ENCODE data around the gene SMCO2. TPM values are rescaled to one million over a fixed set of nuclear protein-coding genes. Genes with fewer than 3 reads are reported as not detected.

Gene SMCO2
- total RNA-seq, 1 donor from 2014 or later, result not detected

DNA sequence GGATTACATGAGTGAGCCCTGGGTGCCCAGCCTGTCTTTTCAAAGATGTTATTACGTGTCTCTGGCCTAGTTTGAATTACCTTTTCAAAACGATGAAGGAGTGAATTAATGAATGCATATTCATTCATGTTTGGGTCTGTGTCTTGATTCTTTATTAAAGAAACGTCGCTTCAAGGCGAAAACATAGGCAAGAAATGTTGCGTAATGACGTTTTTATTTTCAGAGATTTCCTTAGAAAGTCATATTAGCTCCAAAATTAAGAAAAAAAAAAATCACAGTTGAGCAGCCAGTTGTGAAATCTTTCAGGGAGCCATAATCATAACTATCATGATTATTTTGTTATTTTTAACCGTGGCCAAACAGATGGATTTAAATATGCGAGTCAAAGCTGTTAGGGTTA, 81.0 kb downstream of the SMCO2 start:
- no peaks in the 10 kb centered on the region for H3K36me3 Mint-ChIP-seq
- DNase-seq (ENCODE audit: low spot score in 2 of 2, unreplicated experiment in 2 of 2), result no peak
- H3K27ac Mint-ChIP-seq, result no peak overlapping the region
- no peaks in the 10 kb centered on the region for H3K27me3 Mint-ChIP-seq (ENCODE audit: low read depth)
- no peaks in the 10 kb centered on the region for H3K9me3 Mint-ChIP-seq
- no peak overlapping the region for H3K4me3 Mint-ChIP-seq
- peaks cover 41% of the 10 kb centered on the region for H3K4me1 Mint-ChIP-seq
- TF ChIP-seq, protein P1, sequence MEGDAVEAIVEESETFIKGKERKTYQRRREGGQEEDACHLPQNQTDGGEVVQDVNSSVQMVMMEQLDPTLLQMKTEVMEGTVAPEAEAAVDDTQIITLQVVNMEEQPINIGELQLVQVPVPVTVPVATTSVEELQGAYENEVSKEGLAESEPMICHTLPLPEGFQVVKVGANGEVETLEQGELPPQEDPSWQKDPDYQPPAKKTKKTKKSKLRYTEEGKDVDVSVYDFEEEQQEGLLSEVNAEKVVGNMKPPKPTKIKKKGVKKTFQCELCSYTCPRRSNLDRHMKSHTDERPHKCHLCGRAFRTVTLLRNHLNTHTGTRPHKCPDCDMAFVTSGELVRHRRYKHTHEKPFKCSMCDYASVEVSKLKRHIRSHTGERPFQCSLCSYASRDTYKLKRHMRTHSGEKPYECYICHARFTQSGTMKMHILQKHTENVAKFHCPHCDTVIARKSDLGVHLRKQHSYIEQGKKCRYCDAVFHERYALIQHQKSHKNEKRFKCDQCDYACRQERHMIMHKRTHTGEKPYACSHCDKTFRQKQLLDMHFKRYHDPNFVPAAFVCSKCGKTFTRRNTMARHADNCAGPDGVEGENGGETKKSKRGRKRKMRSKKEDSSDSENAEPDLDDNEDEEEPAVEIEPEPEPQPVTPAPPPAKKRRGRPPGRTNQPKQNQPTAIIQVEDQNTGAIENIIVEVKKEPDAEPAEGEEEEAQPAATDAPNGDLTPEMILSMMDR (IDR thresholded peaks at IDR 0.05; ENCODE audit: unreplicated experiment), result no peak

DNA sequence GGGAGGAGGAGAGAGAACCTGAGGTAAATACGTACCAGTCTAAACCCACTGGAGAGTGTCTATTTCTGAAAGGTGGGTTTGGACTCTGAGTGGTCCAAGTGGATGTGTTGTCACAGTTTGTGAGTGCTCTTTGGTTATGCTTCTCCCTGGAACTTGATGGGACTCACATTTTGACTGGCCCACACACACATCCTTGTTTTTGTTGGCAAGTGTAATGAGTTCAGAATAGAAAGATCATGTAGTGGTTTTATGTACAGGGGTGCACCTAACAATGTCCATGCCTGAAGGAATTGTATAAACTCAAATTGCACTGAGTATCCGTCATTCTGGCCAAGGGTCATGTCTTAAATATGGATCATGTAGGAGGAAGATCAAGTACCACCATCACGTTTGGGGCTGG, 82.3 kb downstream of the SMCO2 start:
- Mint-ChIP-seq H3K4me1 (peaks cover 31% of the 10 kb centered on the region), H3K27ac (no peak overlapping the region), H3K27me3 (ENCODE audit: low read depth) (no peaks in the 10 kb centered on the region), H3K36me3 (peaks cover 4% of the 10 kb centered on the region), H3K4me3 (no peak overlapping the region), H3K9me3 (no peaks in the 10 kb centered on the region)
- TF ChIP-seq, protein P1 (IDR thresholded peaks at IDR 0.05; ENCODE audit: unreplicated experiment), result no peak
- DNase-seq (ENCODE audit: low spot score in 2 of 2, unreplicated experiment in 2 of 2), result no peak

DNA sequence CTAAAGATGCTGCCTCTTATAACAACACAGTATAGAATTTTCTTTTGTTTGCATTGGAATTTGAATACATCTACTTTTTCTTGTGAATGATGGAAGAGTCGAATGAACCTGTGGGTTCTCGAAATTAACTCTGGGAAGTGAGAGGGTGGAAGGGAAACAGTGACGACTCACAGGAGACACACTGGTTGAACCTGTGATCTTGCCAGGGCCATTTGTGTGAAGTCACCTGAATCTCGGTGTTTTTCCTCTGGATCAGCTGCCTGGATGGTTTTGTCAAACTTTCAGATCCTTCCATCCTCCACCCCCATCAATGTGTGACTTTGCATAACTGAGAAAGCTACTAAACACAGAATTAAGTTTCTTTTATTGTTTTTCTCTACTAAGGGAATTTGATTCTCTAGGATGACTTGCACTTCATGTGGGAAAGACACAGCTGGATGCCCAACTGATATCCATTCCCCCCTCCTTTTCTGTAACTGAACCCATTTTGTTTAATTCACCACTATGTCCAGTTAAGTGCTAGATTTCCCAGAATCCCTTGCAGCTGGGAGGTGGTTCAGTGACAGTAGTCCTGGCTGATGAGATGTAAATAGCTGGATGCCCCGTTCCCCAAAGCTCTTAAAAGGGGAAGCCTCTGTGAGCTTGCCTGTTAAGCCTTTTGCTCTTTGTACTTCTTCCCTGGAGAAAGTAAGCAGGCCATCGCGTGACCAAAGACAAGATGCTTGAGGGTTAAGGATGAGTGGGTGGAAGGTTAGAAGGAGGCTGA, 83.8 kb downstream of the SMCO2 start:
- Mint-ChIP-seq H3K9me3 (no peaks in the 10 kb centered on the region), H3K4me3 (no peak overlapping the region), H3K27ac (no peak overlapping the region), H3K36me3 (peaks cover 9% of the 10 kb centered on the region), H3K27me3 (ENCODE audit: low read depth) (no peaks in the 10 kb centered on the region), H3K4me1 (peaks cover 30% of the 10 kb centered on the region)
- TF ChIP-seq, protein P1 (IDR thresholded peaks at IDR 0.05; ENCODE audit: unreplicated experiment), result no peak
- DNase-seq (ENCODE audit: low spot score in 2 of 2, unreplicated experiment in 2 of 2), result no peak

DNA sequence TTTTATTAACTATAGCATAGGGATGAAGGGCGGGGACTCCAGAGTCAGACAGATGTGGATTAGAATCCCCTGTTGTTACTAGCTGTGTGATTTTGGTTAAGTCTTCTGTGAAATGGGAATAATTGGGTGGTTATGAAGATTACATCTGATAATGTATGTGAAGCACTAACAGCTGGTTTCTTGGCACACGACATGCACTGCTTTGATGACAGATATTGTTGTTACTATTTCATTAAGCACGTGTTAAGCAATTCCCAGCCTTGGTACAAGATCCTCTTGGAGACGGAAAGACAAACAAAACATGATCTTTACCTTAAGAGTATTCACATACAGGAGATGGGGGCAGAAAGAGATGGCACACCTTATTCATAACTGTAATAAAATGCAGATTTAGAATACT, 85.4 kb downstream of the SMCO2 start:
- no peaks in the 10 kb centered on the region for H3K27me3 Mint-ChIP-seq (ENCODE audit: low read depth)
- peaks cover 20% of the 10 kb centered on the region for H3K4me1 Mint-ChIP-seq
- peaks cover 6% of the 10 kb centered on the region for H3K9me3 Mint-ChIP-seq
- peaks cover 22% of the 10 kb centered on the region for H3K36me3 Mint-ChIP-seq
- DNase-seq (ENCODE audit: low spot score in 2 of 2, unreplicated experiment in 2 of 2), result no peak
- no peak overlapping the region for H3K4me3 Mint-ChIP-seq
- no peak overlapping the region for H3K27ac Mint-ChIP-seq
- TF ChIP-seq, protein P1 (IDR thresholded peaks at IDR 0.05; ENCODE audit: unreplicated experiment), result no peak

DNA sequence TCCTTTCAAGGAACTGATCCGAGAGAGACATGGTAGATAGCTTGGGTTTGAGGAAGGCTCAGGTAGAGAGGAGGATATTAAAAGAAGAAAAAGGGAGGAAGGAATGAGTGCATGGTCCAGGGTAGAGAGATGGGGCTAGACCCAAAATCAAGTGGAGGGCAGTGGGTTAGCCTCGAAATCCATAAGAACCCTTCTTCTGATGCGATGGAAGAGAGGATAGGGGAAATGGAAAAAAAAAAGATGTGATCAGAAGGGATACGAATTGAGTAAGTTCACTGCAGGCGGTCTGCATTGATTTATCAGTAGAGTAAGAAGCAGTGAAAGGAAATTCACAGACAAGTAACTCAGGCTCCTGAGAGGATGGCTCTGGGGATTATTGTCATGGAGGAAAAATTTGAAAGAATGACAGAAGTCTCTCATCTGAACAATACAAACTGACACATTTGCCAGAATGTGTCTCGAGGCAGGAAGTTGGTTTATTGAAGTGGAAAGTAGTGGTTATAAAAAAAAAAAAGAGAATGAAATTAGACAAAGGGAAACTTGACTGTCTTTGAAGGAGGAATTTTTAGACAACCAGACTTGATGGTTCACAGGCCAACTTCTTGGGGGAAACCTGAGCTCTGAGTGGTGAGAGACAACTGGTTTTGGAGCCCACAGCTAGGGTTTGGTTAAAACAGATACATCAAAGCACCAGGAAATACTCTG, 87.7 kb downstream of the SMCO2 start:
- no peak overlapping the region for H3K4me3 Mint-ChIP-seq
- no peak for DNase-seq (ENCODE audit: low spot score in 2 of 2, unreplicated experiment in 2 of 2)
- peaks cover 23% of the 10 kb centered on the region for H3K36me3 Mint-ChIP-seq
- no peak overlapping the region for H3K27ac Mint-ChIP-seq
- no peaks in the 10 kb centered on the region for H3K27me3 Mint-ChIP-seq (ENCODE audit: low read depth)
- TF ChIP-seq, protein P1 (IDR thresholded peaks at IDR 0.05; ENCODE audit: unreplicated experiment), result no peak
- peaks cover 4% of the 10 kb centered on the region for H3K4me1 Mint-ChIP-seq
- H3K9me3 Mint-ChIP-seq, result peaks cover 6% of the 10 kb centered on the region

Measured in mesothelial cell of epicardium (in vitro differentiated cells).